ENCODE data around the gene AOPEP.

DNA sequence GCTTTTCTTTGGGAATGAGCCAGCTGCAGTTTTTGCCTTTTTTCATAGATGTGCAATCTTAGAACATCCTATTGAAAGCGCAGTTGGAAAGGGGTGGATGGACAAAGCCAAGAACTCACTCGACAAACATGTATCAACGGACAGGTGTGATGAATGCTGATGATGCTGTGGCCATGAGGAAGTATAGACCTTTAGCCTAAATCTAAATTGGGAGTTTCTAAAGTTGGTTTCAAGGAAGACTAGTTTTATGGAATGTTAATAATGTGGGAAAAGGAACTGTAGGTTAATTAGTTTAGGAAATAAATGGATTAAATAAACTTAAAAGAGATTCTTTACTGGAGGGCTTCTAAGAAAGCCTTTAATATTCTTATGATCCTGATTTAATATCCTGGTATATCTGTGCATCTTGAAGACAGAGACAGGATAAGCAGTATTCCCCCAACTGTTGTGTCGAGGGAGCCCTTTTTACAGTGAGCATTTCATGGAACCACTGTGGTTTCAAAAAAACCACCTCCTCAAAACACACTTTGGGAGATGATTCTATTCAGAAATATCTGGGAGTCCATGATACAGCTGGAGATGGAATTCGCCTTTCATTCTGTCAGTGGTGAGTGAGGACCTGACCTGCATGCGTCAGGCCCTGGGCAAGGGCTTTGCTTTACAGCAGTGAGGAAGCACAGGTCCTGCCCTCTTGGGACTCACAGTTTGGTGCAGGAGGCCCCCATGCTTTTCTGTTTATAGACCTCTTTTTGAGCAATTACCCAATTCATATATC lies 82.6 kb downstream of the AOPEP start:
- TF ChIP-seq, protein P1, sequence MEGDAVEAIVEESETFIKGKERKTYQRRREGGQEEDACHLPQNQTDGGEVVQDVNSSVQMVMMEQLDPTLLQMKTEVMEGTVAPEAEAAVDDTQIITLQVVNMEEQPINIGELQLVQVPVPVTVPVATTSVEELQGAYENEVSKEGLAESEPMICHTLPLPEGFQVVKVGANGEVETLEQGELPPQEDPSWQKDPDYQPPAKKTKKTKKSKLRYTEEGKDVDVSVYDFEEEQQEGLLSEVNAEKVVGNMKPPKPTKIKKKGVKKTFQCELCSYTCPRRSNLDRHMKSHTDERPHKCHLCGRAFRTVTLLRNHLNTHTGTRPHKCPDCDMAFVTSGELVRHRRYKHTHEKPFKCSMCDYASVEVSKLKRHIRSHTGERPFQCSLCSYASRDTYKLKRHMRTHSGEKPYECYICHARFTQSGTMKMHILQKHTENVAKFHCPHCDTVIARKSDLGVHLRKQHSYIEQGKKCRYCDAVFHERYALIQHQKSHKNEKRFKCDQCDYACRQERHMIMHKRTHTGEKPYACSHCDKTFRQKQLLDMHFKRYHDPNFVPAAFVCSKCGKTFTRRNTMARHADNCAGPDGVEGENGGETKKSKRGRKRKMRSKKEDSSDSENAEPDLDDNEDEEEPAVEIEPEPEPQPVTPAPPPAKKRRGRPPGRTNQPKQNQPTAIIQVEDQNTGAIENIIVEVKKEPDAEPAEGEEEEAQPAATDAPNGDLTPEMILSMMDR (IDR thresholded peaks at IDR 0.05; ENCODE audit: low read length): no peak
- no peak for TF ChIP-seq EZH2phosphoT487 (IDR thresholded peaks at IDR 0.05; ENCODE audit: low read length)
- no peak for TF ChIP-seq EZH2 (optimal IDR thresholded peaks at IDR 0.05; ENCODE audit: low read depth, low read length)

Measured in MM.1S (cell line).